Measurements from ENCODE around the gene GRXCR1. TPM values are rescaled to one million over a fixed set of nuclear protein-coding genes. Genes with fewer than 3 reads are reported as not detected.

The GRXCR1 gene
- total RNA-seq, 1 experiment from 2014 or later: not detected

- Histone ChIP-seq H3K9me3 (ENCODE audit: control insufficient read depth, insufficient read depth, low read depth, low read length) (no peaks in the 10 kb centered on the region), H3K4me3 (ENCODE audit: low read depth in 2 of 2, low read length in 2 of 2) (no peak overlapping the region), H3K27ac (ENCODE audit: low read length) (no peak overlapping the region), H3K4me1 (ENCODE audit: control insufficient read depth, insufficient read depth, low read length) (no peaks in the 10 kb centered on the region), H3K36me3 (ENCODE audit: control insufficient read depth, insufficient read depth, low read length) (no peaks in the 10 kb centered on the region), H3K27me3 (ENCODE audit: control insufficient read depth, insufficient read depth, low read length) (no peaks in the 10 kb centered on the region)
- CTCF ChIA-PET: no interaction called here
- TF ChIP-seq POLR2AphosphoS5 (IDR thresholded peaks at IDR 0.05; ENCODE audit: low read depth, low read length): no peak
- no peak for TF ChIP-seq SIN3A (IDR thresholded peaks at IDR 0.05; ENCODE audit: borderline replicate concordance, insufficient read depth, low read depth, low read length)
- TF ChIP-seq REST (IDR thresholded peaks at IDR 0.05; ENCODE audit: insufficient read depth in 1 of 2, low read depth in 2 of 2, low read length in 1 of 2): no peak
- no peak for TF ChIP-seq CTCF (IDR thresholded peaks at IDR 0.05)
- no peak for TF ChIP-seq TCF7L2 (IDR thresholded peaks at IDR 0.05; ENCODE audit: low read depth, low read length)
- in situ Hi-C loops (cut with HindIII; ENCODE audit: low pct_unique_long_range_greater_than_20kb, low sequenced_read_pairs): no loop called here
- intact Hi-C loops (cut with micrococcal nuclease; ENCODE audit: unreplicated experiment): no loop called here
- BruUV-seq (replicated peaks): no TSS peak
- DNase-seq (ENCODE audit: low read depth, low spot score) (no peak), ATAC-seq (no peak)
- POLR2A ChIA-PET: no interaction called here
Observed at GRCh38 chr4:42855779-42856178, 36.7 kb upstream of the GRXCR1 start.

- H3K27me3 ChIP-seq (ENCODE audit: control insufficient read depth, insufficient read depth, low read length): no peaks in the 10 kb centered on the region
- ChIA-PET POLR2A (no interaction called here), CTCF (no interaction called here)
- no peak overlapping the region for H3K27ac ChIP-seq (ENCODE audit: low read length)
- DNase-seq (ENCODE audit: low read depth, low spot score) (peak; percentile 18), ATAC-seq (no peak)
- in situ Hi-C loops (cut with HindIII; ENCODE audit: low pct_unique_long_range_greater_than_20kb, low sequenced_read_pairs): no loop called here
- H3K36me3 ChIP-seq (ENCODE audit: control insufficient read depth, insufficient read depth, low read length): no peaks in the 10 kb centered on the region
- no peak overlapping the region for H3K4me3 ChIP-seq (ENCODE audit: low read depth in 2 of 2, low read length in 2 of 2)
- intact Hi-C loops (cut with micrococcal nuclease; ENCODE audit: unreplicated experiment): loop anchor here (2.0 kb wide), 1 partner anchor 297 kb away; no protein-coding TSS in a partner anchor
- BruUV-seq (replicated peaks): no TSS peak
- no peaks in the 10 kb centered on the region for H3K4me1 ChIP-seq (ENCODE audit: control insufficient read depth, insufficient read depth, low read length)
- TF ChIP-seq SIN3A (IDR thresholded peaks at IDR 0.05; ENCODE audit: borderline replicate concordance, insufficient read depth, low read depth, low read length): no peak
- peak; percentile 70 for TF ChIP-seq CTCF (IDR thresholded peaks at IDR 0.05)
- no peaks in the 10 kb centered on the region for H3K9me3 ChIP-seq (ENCODE audit: control insufficient read depth, insufficient read depth, low read depth, low read length)
Observed at GRCh38 chr4:42865572-42866189, 26.8 kb upstream of the GRXCR1 start.

Measured in Panc1 (cell line).